Stimulated activated CD4-positive, alpha-beta T cell treated with anti-CD3 and anti-CD28 coated beads, Interleukin-12 subunit alpha, Interleukin-12 subunit beta, amount 100 ng/mL, for 4 hours (primary cell): ENCODE data around the gene TMEM141.
"Not testable (repeated sequence)": the region's sequence is repeated elsewhere in the genome, so short reads cannot be mapped to it uniquely, and the experiment has no call there.

Experiments used
- DNase-seq: peaks from one replicate; pipeline ENCODE4 v3.0.0-alpha.2; 2020

Gene TMEM141

GRCh38 chr9:136796238-136796774 lies 5.2 kb downstream of the TMEM141 start, which contains the start of gene CCDC183:
CCDC183 (plus strand) TSS chr9:136796338; CDS start chr9:136796398, 60 bp downstream.
- no peak for DNase-seq

GRCh38 chr9:136796775-136797347 lies 5.7 kb downstream of the TMEM141 start:
- not testable (repeated sequence) for DNase-seq

GRCh38 chr9:136798708-136799078 lies 7.5 kb downstream of the TMEM141 start:
- no peak for DNase-seq

GRCh38 chr9:136799079-136799853 lies 8.1 kb downstream of the TMEM141 start:
- DNase-seq: no peak

- DNase-seq: peak; percentile 90
These were observed 8.9 kb downstream of the TMEM141 start for GRCh38 chr9:136799854-136800657.

- DNase-seq: no peak
These were observed 11.2 kb downstream of the TMEM141 start for GRCh38 chr9:136802321-136802720.

- not testable (repeated sequence) for DNase-seq
These were observed 11.9 kb downstream of the TMEM141 start for GRCh38 chr9:136803009-136803550.

- DNase-seq: no peak
These were observed 12.7 kb downstream of the TMEM141 start for GRCh38 chr9:136803551-136804508.

- no peak for DNase-seq
These were observed 13.5 kb downstream of the TMEM141 start for GRCh38 chr9:136804509-136805206.

GRCh38 chr9:136805207-136805740 lies 14.1 kb downstream of the TMEM141 start:
- no peak for DNase-seq

GRCh38 chr9:136806067-136806466 lies 14.9 kb downstream of the TMEM141 start:
- DNase-seq: no peak

GRCh38 chr9:136806631-136807201 lies 15.6 kb downstream of the TMEM141 start:
- DNase-seq: no peak

- DNase-seq: peak; percentile 77
These were observed 16.3 kb downstream of the TMEM141 start, which contains the start of gene RABL6 for GRCh38 chr9:136807281-136808074. RABL6 (plus strand) TSS chr9:136807948; CDS start chr9:136808197, 249 bp downstream.

- DNase-seq: peak; percentile 52
These were observed 17.1 kb downstream of the TMEM141 start for GRCh38 chr9:136808075-136808805.

GRCh38 chr9:136808806-136809158 lies 17.6 kb downstream of the TMEM141 start:
- no peak for DNase-seq

- no peak for DNase-seq
These were observed 23.7 kb downstream of the TMEM141 start for GRCh38 chr9:136814725-136815421.

- no peak for DNase-seq
These were observed 24.3 kb downstream of the TMEM141 start for GRCh38 chr9:136815422-136815782.
